ENCODE measurements around the gene PCSK5. TPM values are rescaled to one million over a fixed set of nuclear protein-coding genes. Genes with fewer than 3 reads are reported as not detected.

The PCSK5 gene
- total RNA-seq, 2 experiments from 2014 or later, result 0.76 TPM; not detected in 1

DNA sequence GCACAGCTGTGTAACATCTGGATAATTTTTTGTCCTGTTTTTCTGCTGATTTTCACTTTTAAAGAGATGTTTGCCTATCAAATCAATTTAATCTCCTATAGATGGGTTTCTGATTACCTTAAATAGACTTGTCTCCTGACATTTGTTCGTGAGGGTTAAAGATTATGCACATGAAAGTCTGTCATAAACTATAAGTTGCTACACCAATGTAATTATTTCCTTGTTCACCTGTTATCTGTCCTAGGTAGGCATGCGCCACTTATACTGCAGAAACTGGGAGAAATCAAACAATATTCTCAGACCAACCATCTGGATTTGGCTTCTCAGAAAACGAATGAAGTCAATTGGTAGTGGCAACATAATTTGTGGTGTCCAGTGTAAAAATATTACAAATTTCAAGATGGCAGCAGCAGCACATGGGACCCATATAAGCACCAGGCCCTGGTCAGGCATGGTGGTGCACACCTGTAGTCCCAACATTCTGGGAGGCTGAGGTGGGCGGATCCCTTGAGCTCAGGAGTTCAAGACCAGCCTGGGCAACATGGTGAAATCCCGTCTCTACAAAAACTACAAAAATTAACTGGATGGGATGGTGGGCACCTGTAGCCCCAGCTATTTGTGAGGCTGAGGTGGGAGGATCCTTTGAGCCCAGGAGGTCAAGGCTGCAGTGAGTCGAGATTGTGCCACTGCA, 483.5 kb downstream of the PCSK5 start:
- peaks cover 50% of the 10 kb centered on the region for H3K4me1 ChIP-seq (ENCODE audit: insufficient read depth, low read length, poor library complexity, severe bottlenecking)
- no peak overlapping the region for H3K27ac ChIP-seq (ENCODE audit: low read depth, low read length, poor library complexity, severe bottlenecking)
- intact Hi-C loops (cut with micrococcal nuclease; ENCODE audit: unreplicated experiment), result no loop called here
- H2AFZ ChIP-seq (ENCODE audit: low read length), result peak overlapping the region; percentile 71; the same call in 1 of the 2 replicates
- H3K36me3 ChIP-seq (ENCODE audit: insufficient read depth, low read length), result no peaks in the 10 kb centered on the region
- no peaks in the 10 kb centered on the region for H3K79me2 ChIP-seq (ENCODE audit: insufficient read depth, low read depth, low read length)
- no peaks in the 10 kb centered on the region for H3K9me2 ChIP-seq (ENCODE audit: insufficient read depth, low read length)
- CTCF ChIA-PET (ENCODE audit: unreplicated experiment), result interaction anchor here (0.9 to 1.6 kb wide), 2 partner anchors 10 to 19 kb away, joined by 3 to 4 read pairs; no protein-coding TSS in a partner anchor
- H4K20me1 ChIP-seq (ENCODE audit: insufficient read depth, low read length), result no peaks in the 10 kb centered on the region
- peak overlapping the region; percentile 45; the same call in 1 of the 2 replicates for H3K4me2 ChIP-seq (ENCODE audit: low read length)
- no peak for DNase-seq (ENCODE audit: low spot score)
- no peaks in the 10 kb centered on the region for H3K9me3 ChIP-seq (ENCODE audit: low read length)
- no peak overlapping the region for H3K4me3 ChIP-seq (ENCODE audit: low read depth, low read length, poor library complexity, severe bottlenecking)
- POLR2A ChIA-PET, result interaction anchor here (0.8 to 9.6 kb wide), 4 partner anchors 10 to 223 kb away, joined by 3 to 74 read pairs (median 6); partner anchors contain the start of gene RFK
- BruUV-seq (replicated peaks), result no TSS peak
- TF ChIP-seq EZH2phosphoT487 (IDR thresholded peaks at IDR 0.05; ENCODE audit: borderline replicate concordance, low read depth, low read length), result no peak
- no peak for TF ChIP-seq CTCF (conservative IDR thresholded peaks at IDR 0.05; ENCODE audit: low read length)

DNA sequence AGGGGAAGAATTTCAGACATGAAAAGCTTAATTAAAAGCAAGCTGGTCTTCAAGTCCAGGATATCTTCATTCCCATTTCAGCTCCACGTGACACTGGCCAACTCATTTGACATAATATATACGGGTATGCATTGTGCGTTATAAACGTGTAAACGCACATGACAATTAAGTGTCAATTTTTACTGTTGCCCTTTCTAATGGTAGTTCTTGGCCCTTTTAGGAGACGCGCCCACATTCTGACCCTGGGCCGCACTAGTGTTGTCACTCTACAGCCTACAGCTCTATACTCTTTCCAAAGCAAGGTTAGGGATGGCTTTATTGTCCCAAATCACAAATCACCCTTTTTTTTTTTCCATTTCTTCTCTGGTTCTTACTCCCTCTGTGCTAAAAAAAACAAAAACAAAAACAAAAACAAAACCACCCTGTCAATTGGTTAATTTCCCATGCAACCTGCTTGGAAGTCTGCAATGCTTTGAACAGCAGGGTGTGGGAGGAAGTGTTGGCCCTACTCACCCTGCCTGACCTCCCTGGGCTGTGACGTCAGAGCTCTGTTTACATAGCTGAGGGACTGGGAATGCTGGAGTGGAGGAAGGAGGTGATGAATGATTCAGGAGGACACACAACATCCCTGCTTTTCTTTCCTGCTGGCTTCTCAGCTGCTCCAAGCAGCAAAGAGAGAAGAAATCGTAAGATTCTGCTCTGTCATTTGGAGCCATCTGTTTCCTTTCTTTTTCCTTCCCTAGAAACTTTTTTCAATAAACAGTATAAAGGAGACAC, 484.5 kb downstream of the PCSK5 start:
- Histone ChIP-seq H3K27ac (ENCODE audit: low read depth, low read length, poor library complexity, severe bottlenecking) (no peak overlapping the region), H4K20me1 (ENCODE audit: insufficient read depth, low read length) (no peaks in the 10 kb centered on the region), H3K4me1 (ENCODE audit: insufficient read depth, low read length, poor library complexity, severe bottlenecking) (peaks cover 39% of the 10 kb centered on the region), H3K4me3 (ENCODE audit: low read depth, low read length, poor library complexity, severe bottlenecking) (no peak overlapping the region), H3K4me2 (ENCODE audit: low read length) (no peak overlapping the region), H3K9me2 (ENCODE audit: insufficient read depth, low read length) (no peaks in the 10 kb centered on the region), H3K9me3 (ENCODE audit: low read length) (no peaks in the 10 kb centered on the region), H3K79me2 (ENCODE audit: insufficient read depth, low read depth, low read length) (no peaks in the 10 kb centered on the region), H3K36me3 (ENCODE audit: insufficient read depth, low read length) (no peaks in the 10 kb centered on the region), H2AFZ (ENCODE audit: low read length) (no peak overlapping the region)
- ChIA-PET POLR2A (interaction anchor here (0.5 to 9.6 kb wide), 6 partner anchors 9 to 1015 kb away, joined by 3 to 74 read pairs (median 4); partner anchors contain the start of gene RFK), CTCF (ENCODE audit: unreplicated experiment) (interaction anchor here (0.9 to 1.6 kb wide), 2 partner anchors 9 to 18 kb away, joined by 3 to 4 read pairs; no protein-coding TSS in a partner anchor)
- no TSS peak for BruUV-seq (replicated peaks)
- intact Hi-C loops (cut with micrococcal nuclease; ENCODE audit: unreplicated experiment), result no loop called here
- DNase-seq (ENCODE audit: low spot score), result no peak
- TF ChIP-seq EZH2phosphoT487 (IDR thresholded peaks at IDR 0.05; ENCODE audit: borderline replicate concordance, low read depth, low read length) (no peak), CTCF (conservative IDR thresholded peaks at IDR 0.05; ENCODE audit: low read length) (no peak)

Measured in OCI-LY7 (cell line).